ENCODE measurements around the gene LCE2C.
"Not testable (repeated sequence)": the region's sequence is repeated elsewhere in the genome, so short reads cannot be mapped to it uniquely, and the experiment has no call there.

LCE2C gene

GRCh38 chr1:152681616-152682015 lies 6.5 kb downstream of the LCE2C start:
- H3K27me3 ChIP-seq (ENCODE audit: insufficient read depth, insufficient read length) = no peaks in the 10 kb centered on the region

GRCh38 chr1:152683846-152684245 lies 8.8 kb downstream of the LCE2C start:
- Histone ChIP-seq H3K36me3 (ENCODE audit: insufficient read depth, insufficient read length, low read length) (no peaks in the 10 kb centered on the region), H3K4me3 (ENCODE audit: insufficient read length, low read depth) (no peak overlapping the region), H3K9ac (ENCODE audit: insufficient read length, low read depth) (no peak overlapping the region), H3K4me1 (ENCODE audit: insufficient read depth, insufficient read length) (no peaks in the 10 kb centered on the region), H3K27me3 (ENCODE audit: insufficient read depth, insufficient read length) (no peaks in the 10 kb centered on the region), H3K9me3 (ENCODE audit: insufficient read depth, low read length) (no peaks in the 10 kb centered on the region)
- TF ChIP-seq YY1 (IDR thresholded peaks at IDR 0.05; ENCODE audit: insufficient read depth, insufficient read length) (no peak), SUZ12 (IDR thresholded peaks at IDR 0.05; ENCODE audit: extremely low read depth, insufficient read depth, insufficient read length) (no peak), ZNF274 (IDR thresholded peaks at IDR 0.05; ENCODE audit: low read depth, low read length) (no peak)
- no peak for DNase-seq (ENCODE audit: low read depth, low spot score)

More at GRCh38 chr1:152681616-152682015, 6.5 kb downstream of the LCE2C start:
- no peaks in the 10 kb centered on the region for H3K4me1 ChIP-seq (ENCODE audit: insufficient read depth, insufficient read length)
- H3K4me3 ChIP-seq (ENCODE audit: insufficient read length, low read depth) = no peak overlapping the region
- no peak for TF ChIP-seq ZNF274 (IDR thresholded peaks at IDR 0.05; ENCODE audit: low read depth, low read length)
- TF ChIP-seq YY1 (IDR thresholded peaks at IDR 0.05; ENCODE audit: insufficient read depth, insufficient read length) = no peak
- TF ChIP-seq SUZ12 (IDR thresholded peaks at IDR 0.05; ENCODE audit: extremely low read depth, insufficient read depth, insufficient read length) = no peak
- DNase-seq (ENCODE audit: low read depth, low spot score) = no peak
- no peaks in the 10 kb centered on the region for H3K36me3 ChIP-seq (ENCODE audit: insufficient read depth, insufficient read length, low read length)
- no peak overlapping the region for H3K9ac ChIP-seq (ENCODE audit: insufficient read length, low read depth)
- no peaks in the 10 kb centered on the region for H3K9me3 ChIP-seq (ENCODE audit: insufficient read depth, low read length)

- H3K9me3 ChIP-seq (ENCODE audit: insufficient read depth, low read length); H3K36me3 ChIP-seq (ENCODE audit: insufficient read depth, insufficient read length, low read length); DNase-seq (ENCODE audit: low read depth, low spot score); H3K9ac ChIP-seq (ENCODE audit: insufficient read length, low read depth); H3K4me1 ChIP-seq (ENCODE audit: insufficient read depth, insufficient read length); H3K27me3 ChIP-seq (ENCODE audit: insufficient read depth, insufficient read length); H3K4me3 ChIP-seq (ENCODE audit: insufficient read length, low read depth): not testable (repeated sequence)
Measured at GRCh38 chr1:152685823-152686222, 10.7 kb downstream of the LCE2C start, which contains the start of gene LCE2B. LCE2B (plus strand) TSS chr1:152686123; CDS start chr1:152686844, 721 bp downstream.

GRCh38 chr1:152697701-152698600 lies 22.9 kb downstream of the LCE2C start, which contains the start of gene LCE2A:
LCE2A (plus strand) TSS chr1:152698345; CDS start chr1:152698902, 557 bp downstream.
- no peak for TF ChIP-seq YY1 (IDR thresholded peaks at IDR 0.05; ENCODE audit: insufficient read depth, insufficient read length)
- TF ChIP-seq SUZ12 (IDR thresholded peaks at IDR 0.05; ENCODE audit: extremely low read depth, insufficient read depth, insufficient read length) = no peak
- DNase-seq (ENCODE audit: low read depth, low spot score) = no peak
- Histone ChIP-seq H3K4me3 (ENCODE audit: insufficient read length, low read depth) (no peak within 1 kb of the TSS), H3K4me1 (ENCODE audit: insufficient read depth, insufficient read length) (no peaks in the 10 kb centered on the region), H3K9me3 (ENCODE audit: insufficient read depth, low read length) (no peaks in the 10 kb centered on the region), H3K9ac (ENCODE audit: insufficient read length, low read depth) (no peak within 1 kb of the TSS), H3K36me3 (ENCODE audit: insufficient read depth, insufficient read length, low read length) (no peaks in the 10 kb centered on the region), H3K27me3 (ENCODE audit: insufficient read depth, insufficient read length) (no peaks in the 10 kb centered on the region)

- Histone ChIP-seq H3K9ac (ENCODE audit: insufficient read length, low read depth) (no peak overlapping the region), H3K4me3 (ENCODE audit: insufficient read length, low read depth) (no peak overlapping the region), H3K36me3 (ENCODE audit: insufficient read depth, insufficient read length, low read length) (no peaks in the 10 kb centered on the region), H3K9me3 (ENCODE audit: insufficient read depth, low read length) (no peaks in the 10 kb centered on the region), H3K4me1 (ENCODE audit: insufficient read depth, insufficient read length) (no peaks in the 10 kb centered on the region), H3K27me3 (ENCODE audit: insufficient read depth, insufficient read length) (no peaks in the 10 kb centered on the region)
- no peak for DNase-seq (ENCODE audit: low read depth, low spot score)
- no peak for TF ChIP-seq ZNF274 (IDR thresholded peaks at IDR 0.05; ENCODE audit: low read depth, low read length)
- TF ChIP-seq YY1 (IDR thresholded peaks at IDR 0.05; ENCODE audit: insufficient read depth, insufficient read length) = no peak
- no peak for TF ChIP-seq SUZ12 (IDR thresholded peaks at IDR 0.05; ENCODE audit: extremely low read depth, insufficient read depth, insufficient read length)
Measured at GRCh38 chr1:152699746-152700145, 24.7 kb downstream of the LCE2C start.

GRCh38 chr1:152707860-152708259 lies 32.8 kb downstream of the LCE2C start, which contains the start of gene LCE4A:
LCE4A (plus strand) TSS chr1:152708160; CDS start chr1:152709076, 916 bp downstream.
- no peaks in the 10 kb centered on the region for H3K27me3 ChIP-seq (ENCODE audit: insufficient read depth, insufficient read length)
- TF ChIP-seq YY1 (IDR thresholded peaks at IDR 0.05; ENCODE audit: insufficient read depth, insufficient read length) = no peak
- no peak for TF ChIP-seq ZNF274 (IDR thresholded peaks at IDR 0.05; ENCODE audit: low read depth, low read length)
- TF ChIP-seq SUZ12 (IDR thresholded peaks at IDR 0.05; ENCODE audit: extremely low read depth, insufficient read depth, insufficient read length) = no peak
- no peak within 1 kb of the TSS for H3K9ac ChIP-seq (ENCODE audit: insufficient read length, low read depth)
- no peaks in the 10 kb centered on the region for H3K36me3 ChIP-seq (ENCODE audit: insufficient read depth, insufficient read length, low read length)
- no peak for DNase-seq (ENCODE audit: low read depth, low spot score)
- no peak within 1 kb of the TSS for H3K4me3 ChIP-seq (ENCODE audit: insufficient read length, low read depth)
- no peaks in the 10 kb centered on the region for H3K9me3 ChIP-seq (ENCODE audit: insufficient read depth, low read length)
- no peaks in the 10 kb centered on the region for H3K4me1 ChIP-seq (ENCODE audit: insufficient read depth, insufficient read length)

- Histone ChIP-seq H3K9me3 (ENCODE audit: insufficient read depth, low read length) (no peaks in the 10 kb centered on the region), H3K27me3 (ENCODE audit: insufficient read depth, insufficient read length) (no peaks in the 10 kb centered on the region), H3K9ac (ENCODE audit: insufficient read length, low read depth) (no peak overlapping the region), H3K4me1 (ENCODE audit: insufficient read depth, insufficient read length) (no peaks in the 10 kb centered on the region), H3K4me3 (ENCODE audit: insufficient read length, low read depth) (no peak overlapping the region), H3K36me3 (ENCODE audit: insufficient read depth, insufficient read length, low read length) (no peaks in the 10 kb centered on the region)
- DNase-seq (ENCODE audit: low read depth, low spot score) = no peak
- TF ChIP-seq ZNF274 (IDR thresholded peaks at IDR 0.05; ENCODE audit: low read depth, low read length) (no peak), YY1 (IDR thresholded peaks at IDR 0.05; ENCODE audit: insufficient read depth, insufficient read length) (no peak), SUZ12 (IDR thresholded peaks at IDR 0.05; ENCODE audit: extremely low read depth, insufficient read depth, insufficient read length) (no peak)
Measured at GRCh38 chr1:152718238-152718637, 43.2 kb downstream of the LCE2C start.

All from NT2/D1 (cell line).